ENCODE results near the gene LARP1B. TPM values are rescaled to one million over a fixed set of nuclear protein-coding genes. Genes with fewer than 3 reads are reported as not detected.
A peak's percentile ranks its signal among the peaks of the same experiment; 100 is the strongest.

The LARP1B gene
- total and polyA plus RNA-seq, 9 of the 15 experiments (the other 6 are each of a cell fraction or from before 2014, with no cell fraction given) = 19.2 to 59.7 (median 37.9) TPM

- ChIA-PET POLR2A (interaction anchor here (1.0 kb wide), 1 partner anchor 9 kb away, joined by 3 read pairs; no protein-coding TSS in a partner anchor), CTCF (ENCODE audit: low intra/inter-chr PET ratio) (interaction anchor here (0.6 kb wide), 1 partner anchor 626 kb away, joined by 3 read pairs; no protein-coding TSS in a partner anchor)
- H3K4me3 ChIP-seq = no peak overlapping the region
- H4K20me1 ChIP-seq (replicated peaks; ENCODE audit: control insufficient read depth, insufficient read depth, low read length) = no peaks in the 10 kb centered on the region
- no TSS peak for BruUV-seq (replicated peaks)
- no peak overlapping the region for H2AFZ ChIP-seq (ENCODE audit: low read depth, low read length)
- intact Hi-C loops (cut with micrococcal nuclease) (no loop called here), in situ Hi-C loops (cut with MboI) (no loop called here)
- H3K4me2 ChIP-seq (ENCODE audit: insufficient read depth, low read length) = no peak overlapping the region
- no peak for DNase-seq (ENCODE audit: extremely low read depth in 1 of 4, low spot score in 3 of 4)
- H3K36me3 ChIP-seq (ENCODE audit: control insufficient read depth, insufficient read depth, low read length) = no peaks in the 10 kb centered on the region
- H3K27me3 ChIP-seq (ENCODE audit: control insufficient read depth in 2 of 2, insufficient read depth in 2 of 2, low read length in 2 of 2) = no peaks in the 10 kb centered on the region
- H3K4me1 ChIP-seq (replicated peaks in 1 of 2; ENCODE audit: control insufficient read depth in 2 of 2, insufficient read depth in 2 of 2, low read length in 2 of 2) = no peaks in the 10 kb centered on the region
- H3K79me2 ChIP-seq (ENCODE audit: control insufficient read depth, insufficient read depth, low read length) = no peaks in the 10 kb centered on the region
- H3K9me1 ChIP-seq (ENCODE audit: control insufficient read depth, insufficient read depth, low read length) = no peaks in the 10 kb centered on the region
- TF ChIP-seq NONO (IDR thresholded peaks at IDR 0.05; ENCODE audit: low read depth in 2 of 2, low read length in 1 of 2) = no peak
- TF ChIP-seq ZNF324 (CRISPR knock-in tag; IDR thresholded peaks at IDR 0.05) = no peak
- TF ChIP-seq, protein P1, sequence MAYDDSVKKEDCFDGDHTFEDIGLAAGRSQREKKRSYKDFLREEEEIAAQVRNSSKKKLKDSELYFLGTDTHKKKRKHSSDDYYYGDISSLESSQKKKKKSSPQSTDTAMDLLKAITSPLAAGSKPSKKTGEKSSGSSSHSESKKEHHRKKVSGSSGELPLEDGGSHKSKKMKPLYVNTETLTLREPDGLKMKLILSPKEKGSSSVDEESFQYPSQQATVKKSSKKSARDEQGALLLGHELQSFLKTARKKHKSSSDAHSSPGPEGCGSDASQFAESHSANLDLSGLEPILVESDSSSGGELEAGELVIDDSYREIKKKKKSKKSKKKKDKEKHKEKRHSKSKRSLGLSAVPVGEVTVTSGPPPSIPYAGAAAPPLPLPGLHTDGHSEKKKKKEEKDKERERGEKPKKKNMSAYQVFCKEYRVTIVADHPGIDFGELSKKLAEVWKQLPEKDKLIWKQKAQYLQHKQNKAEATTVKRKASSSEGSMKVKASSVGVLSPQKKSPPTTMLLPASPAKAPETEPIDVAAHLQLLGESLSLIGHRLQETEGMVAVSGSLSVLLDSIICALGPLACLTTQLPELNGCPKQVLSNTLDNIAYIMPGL (CRISPR knock-in tag; IDR thresholded peaks at IDR 0.05) = no peak
- no peak for TF ChIP-seq UBTF (IDR thresholded peaks at IDR 0.05; ENCODE audit: borderline replicate concordance in 1 of 2, low read depth in 2 of 2, low read length in 2 of 2)
- no peak for TF ChIP-seq ZNF23 (CRISPR knock-in tag; IDR thresholded peaks at IDR 0.05)
- TF ChIP-seq MTA2 (IDR thresholded peaks at IDR 0.05; ENCODE audit: low read depth) = no peak
- TF ChIP-seq, protein P2, sequence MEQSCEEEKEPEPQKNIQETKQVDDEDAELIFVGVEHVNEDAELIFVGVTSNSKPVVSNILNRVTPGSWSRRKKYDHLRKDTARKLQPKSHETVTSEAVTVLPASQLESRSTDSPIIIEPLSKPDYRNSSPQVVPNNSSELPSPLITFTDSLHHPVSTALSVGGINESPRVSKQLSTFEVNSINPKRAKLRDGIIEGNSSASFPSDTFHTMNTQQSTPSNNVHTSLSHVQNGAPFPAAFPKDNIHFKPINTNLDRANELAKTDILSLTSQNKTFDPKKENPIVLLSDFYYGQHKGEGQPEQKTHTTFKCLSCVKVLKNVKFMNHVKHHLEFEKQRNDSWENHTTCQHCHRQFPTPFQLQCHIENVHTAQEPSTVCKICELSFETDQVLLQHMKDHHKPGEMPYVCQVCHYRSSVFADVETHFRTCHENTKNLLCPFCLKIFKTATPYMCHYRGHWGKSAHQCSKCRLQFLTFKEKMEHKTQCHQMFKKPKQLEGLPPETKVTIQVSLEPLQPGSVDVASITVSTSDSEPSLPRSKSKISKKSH (CRISPR knock-in tag; IDR thresholded peaks at IDR 0.05) = no peak
- TF ChIP-seq GTF2B (IDR thresholded peaks at IDR 0.05; ENCODE audit: extremely low read depth, insufficient read length) = no peak
- no peak for TF ChIP-seq ARNT (IDR thresholded peaks at IDR 0.05)
- TF ChIP-seq MAFF (IDR thresholded peaks at IDR 0.05; ENCODE audit: low read length) = no peak
- TF ChIP-seq TCF3 (CRISPR knock-in tag; IDR thresholded peaks at IDR 0.05) = no peak
- TF ChIP-seq SETDB1 (IDR thresholded peaks at IDR 0.05; ENCODE audit: low read length) = no peak
- no peaks in the 10 kb centered on the region; the same call in 1 of the 2 replicates for H3K9me3 ChIP-seq (replicated peaks; ENCODE audit: control insufficient read depth, insufficient read depth, low read depth, low read length)
- FAIRE-seq = peak; percentile 42
- H3K9ac ChIP-seq (ENCODE audit: insufficient read depth in 1 of 2, low read depth in 2 of 2, low read length in 2 of 2) = no peak overlapping the region
- WGBS (ENCODE audit: insufficient coverage, low coverage, missing lambda C conversion rate) = 3% methylated on average over 3 of the region's 3 CpGs
- ATAC-seq = no peak
- no peak overlapping the region for H3K27ac ChIP-seq (ENCODE audit: extremely low read depth, low read depth, low read length)
Observed at GRCh38 chr4:128232719-128233118, 171.6 kb downstream of the LARP1B start.
